GM19395 (cell line): ENCODE data around the gene SLC43A1.
"Not testable (repeated sequence)": the region's sequence is repeated elsewhere in the genome, so short reads cannot be mapped to it uniquely, and the experiment has no call there.

Experiments used
- ATAC-seq: cut with Tn5 transposase; IDR thresholded peaks from one replicate; pipeline ENCODE4 v1.9.1; 2021; ENCODE audit warnings: mild to moderate bottlenecking, moderate library complexity; ENCODE audit not compliant: unreplicated experiment

The SLC43A1 gene

GRCh38 chr11:57462597-57462996 lies 52.9 kb downstream of the SLC43A1 start:
- ATAC-seq: no peak

- no peak for ATAC-seq
Measured at GRCh38 chr11:57461841-57462489, 53.5 kb downstream of the SLC43A1 start.

GRCh38 chr11:57460758-57461749 lies 54.4 kb downstream of the SLC43A1 start:
- no peak for ATAC-seq

DNA sequence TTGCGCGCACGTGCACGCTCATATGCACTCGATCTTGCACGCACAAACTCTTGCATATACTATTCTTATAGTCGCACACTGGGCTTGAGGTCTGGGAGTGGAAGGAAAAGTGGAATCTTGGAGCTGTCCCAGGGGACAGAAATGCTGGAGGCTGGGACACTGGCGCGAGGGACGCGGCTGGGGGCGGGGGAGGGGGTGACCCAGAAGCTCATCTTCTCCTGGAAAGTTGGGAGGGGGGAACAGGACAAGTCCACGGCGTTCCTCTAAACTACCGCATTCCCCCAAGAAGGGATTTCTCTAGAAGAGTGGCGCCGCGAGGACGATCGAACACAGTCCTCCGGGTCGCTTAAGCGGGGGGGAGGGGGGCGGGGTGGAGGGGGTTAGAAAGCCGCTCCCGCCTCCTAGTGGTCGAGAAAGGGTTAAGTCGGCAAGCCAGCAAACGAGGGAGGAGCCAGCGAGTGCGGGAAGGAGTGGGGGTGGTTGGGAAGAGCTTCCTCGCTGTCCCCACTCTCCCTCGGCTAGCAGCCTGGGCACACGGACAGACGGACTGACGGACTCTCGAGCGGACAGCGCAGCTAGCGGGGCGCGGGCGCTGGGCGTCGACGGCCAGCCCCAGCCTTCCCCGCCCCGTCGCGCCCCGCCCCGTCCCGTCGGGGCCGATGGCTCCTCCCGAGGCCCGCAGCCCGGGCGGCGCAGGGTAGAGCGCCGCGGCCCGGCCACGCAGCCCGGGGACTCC lies 55.3 kb downstream of the SLC43A1 start, which contains the start of gene RTN4RL2:
Gene RTN4RL2, plus strand, starts transcription at position 507 of the 736 bp plus-strand sequence. CDS start 338 bp downstream, outside the sequence.
- ATAC-seq: no peak

GRCh38 chr11:57459164-57460021 lies 56.1 kb downstream of the SLC43A1 start:
- ATAC-seq: no peak

- ATAC-seq: no peak
Measured at GRCh38 chr11:57458410-57459163, 56.9 kb downstream of the SLC43A1 start.

- no peak for ATAC-seq
Measured at GRCh38 chr11:57458060-57458409, 57.5 kb downstream of the SLC43A1 start.

- ATAC-seq: peak; percentile 31
Measured at GRCh38 chr11:57457643-57458023, 57.9 kb downstream of the SLC43A1 start.

DNA sequence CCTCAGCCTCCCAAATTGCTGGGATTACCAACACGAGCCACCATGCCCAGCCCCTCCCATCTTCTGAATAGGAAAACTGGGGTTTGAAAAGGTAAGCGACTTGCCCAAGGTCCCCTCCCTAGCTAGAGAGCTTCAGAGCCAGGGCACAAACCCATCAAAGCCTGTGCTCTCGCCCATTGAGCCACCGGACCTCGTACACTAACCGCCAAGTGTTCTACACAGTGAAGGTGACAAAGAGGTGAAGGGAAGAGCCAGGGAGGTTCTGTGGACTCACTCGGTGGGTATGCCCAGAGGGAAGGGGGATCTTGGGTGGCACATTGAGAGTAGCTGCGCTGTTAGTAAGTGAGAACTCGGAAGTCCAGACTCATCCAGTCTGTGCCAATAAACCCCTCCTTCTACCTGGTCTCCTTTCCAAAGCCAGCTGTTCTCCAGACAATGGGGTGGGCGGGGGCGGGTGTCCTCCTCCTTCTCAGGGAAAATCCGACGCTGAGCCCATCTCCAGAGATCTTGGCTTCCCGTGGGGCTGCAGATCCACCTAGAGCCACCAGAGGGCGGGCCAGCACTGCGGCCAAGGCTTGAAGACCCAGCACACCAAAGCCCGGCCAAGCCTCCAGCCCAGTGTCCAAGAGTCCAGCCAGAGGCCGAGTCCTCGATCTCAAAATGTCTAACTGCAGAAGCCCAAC lies 58.4 kb downstream of the SLC43A1 start:
- ATAC-seq: peak; percentile 70

GRCh38 chr11:57453543-57454177 lies 61.8 kb downstream of the SLC43A1 start:
- no peak for ATAC-seq

DNA sequence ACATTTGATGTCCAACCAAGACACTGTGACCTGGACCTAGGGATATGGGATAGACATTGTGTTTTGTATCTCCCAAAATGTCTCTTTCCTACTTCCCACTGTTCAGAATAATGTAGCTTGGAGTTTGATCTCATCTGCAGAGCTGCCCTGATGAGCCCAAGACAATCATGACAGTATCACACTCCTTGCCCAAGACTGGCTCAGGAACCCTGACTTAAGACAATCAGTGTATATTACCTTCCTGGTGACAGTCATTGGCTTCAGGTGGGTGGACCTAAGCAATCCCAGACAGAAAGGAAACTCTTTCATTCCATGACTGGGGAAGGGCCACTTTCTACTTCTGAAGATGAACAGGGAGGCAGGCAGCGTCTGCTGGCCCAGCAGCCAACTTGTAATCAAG lies 69.4 kb downstream of the SLC43A1 start:
- ATAC-seq: no peak

DNA sequence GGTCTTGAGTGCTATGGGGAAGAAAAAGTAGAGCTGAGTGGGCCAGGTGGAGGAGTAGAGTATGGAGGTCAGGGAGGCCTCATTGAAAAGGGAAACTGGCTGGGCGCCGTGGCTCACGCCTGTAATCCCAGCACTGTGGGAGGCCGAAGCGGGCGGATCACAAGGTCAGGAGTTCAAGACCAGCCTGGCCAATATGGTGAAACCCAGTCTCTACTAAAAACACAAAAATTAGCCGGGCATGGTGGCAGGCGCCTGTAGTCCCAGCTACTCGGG lies 70.4 kb downstream of the SLC43A1 start:
- ATAC-seq: not testable (repeated sequence)

- no peak for ATAC-seq
Measured at GRCh38 chr11:57444362-57445121, 71.0 kb downstream of the SLC43A1 start.

- ATAC-seq: no peak
Measured at GRCh38 chr11:57440744-57441414, 74.6 kb downstream of the SLC43A1 start.

- no peak for ATAC-seq
Measured at GRCh38 chr11:57439786-57440185, 75.7 kb downstream of the SLC43A1 start.

GRCh38 chr11:57438345-57439285 lies 76.9 kb downstream of the SLC43A1 start:
- ATAC-seq: no peak
